Measurements from ENCODE around the gene PRRT1B.

DNA sequence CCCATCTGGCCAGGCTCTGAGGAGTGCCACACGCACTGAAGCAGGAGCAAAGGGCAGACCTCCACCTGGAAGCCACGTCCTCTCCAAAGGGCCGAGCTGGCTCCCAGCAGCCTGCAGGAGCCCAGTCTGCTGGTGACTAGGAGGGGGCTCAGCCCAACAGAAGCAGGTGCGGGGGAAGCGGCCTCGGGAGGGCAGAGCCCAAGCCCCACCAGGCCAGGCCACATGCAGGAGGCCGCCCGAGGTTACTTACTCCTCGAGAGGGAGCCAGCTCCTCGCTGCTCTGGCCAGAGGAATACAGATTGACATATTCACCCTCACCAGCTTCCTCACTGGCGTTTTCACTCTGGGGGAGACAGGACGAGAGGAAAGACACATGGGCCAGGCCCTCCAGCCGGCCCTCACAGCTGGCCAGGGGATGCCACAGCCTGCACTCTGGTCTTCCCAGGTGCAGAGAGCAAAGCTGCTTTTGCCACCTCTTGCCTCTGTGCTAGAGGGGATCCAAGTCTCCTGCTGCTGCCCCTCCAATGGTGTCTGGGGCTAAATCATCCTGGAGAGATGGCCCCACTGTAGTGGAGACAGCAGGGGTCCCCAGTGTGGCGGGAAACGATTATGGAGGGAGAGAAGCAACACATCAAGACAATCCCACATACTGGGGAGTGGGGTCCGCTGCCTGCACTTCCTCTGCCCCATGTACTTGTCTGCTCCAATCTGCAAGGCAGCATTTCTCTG, 58.6 kb downstream of the PRRT1B start:
- TF ChIP-seq, protein P1, sequence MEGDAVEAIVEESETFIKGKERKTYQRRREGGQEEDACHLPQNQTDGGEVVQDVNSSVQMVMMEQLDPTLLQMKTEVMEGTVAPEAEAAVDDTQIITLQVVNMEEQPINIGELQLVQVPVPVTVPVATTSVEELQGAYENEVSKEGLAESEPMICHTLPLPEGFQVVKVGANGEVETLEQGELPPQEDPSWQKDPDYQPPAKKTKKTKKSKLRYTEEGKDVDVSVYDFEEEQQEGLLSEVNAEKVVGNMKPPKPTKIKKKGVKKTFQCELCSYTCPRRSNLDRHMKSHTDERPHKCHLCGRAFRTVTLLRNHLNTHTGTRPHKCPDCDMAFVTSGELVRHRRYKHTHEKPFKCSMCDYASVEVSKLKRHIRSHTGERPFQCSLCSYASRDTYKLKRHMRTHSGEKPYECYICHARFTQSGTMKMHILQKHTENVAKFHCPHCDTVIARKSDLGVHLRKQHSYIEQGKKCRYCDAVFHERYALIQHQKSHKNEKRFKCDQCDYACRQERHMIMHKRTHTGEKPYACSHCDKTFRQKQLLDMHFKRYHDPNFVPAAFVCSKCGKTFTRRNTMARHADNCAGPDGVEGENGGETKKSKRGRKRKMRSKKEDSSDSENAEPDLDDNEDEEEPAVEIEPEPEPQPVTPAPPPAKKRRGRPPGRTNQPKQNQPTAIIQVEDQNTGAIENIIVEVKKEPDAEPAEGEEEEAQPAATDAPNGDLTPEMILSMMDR (IDR thresholded peaks at IDR 0.05): no peak
- TF ChIP-seq POLR2AphosphoS5 (IDR thresholded peaks at IDR 0.05): no peak
